ENCODE measurements around the gene TLL1.

The TLL1 gene

DNA sequence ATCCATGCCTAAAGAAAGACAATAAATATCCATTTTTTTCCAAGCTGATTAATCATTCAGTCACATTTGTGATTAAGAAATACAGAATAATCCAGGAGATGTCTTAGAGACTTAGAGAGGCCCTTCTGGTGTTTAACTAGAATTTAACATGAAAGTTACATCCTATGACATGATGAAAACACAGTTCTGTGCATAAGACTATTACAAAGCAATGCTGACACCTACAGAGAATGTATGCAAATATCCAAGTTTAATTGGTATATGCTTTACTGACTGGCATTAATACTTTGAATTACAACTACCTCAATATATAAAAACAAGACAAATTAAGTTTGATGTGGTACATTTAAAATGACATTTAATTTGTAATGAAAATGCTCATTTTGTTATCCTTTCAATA is 17.8 kb upstream of the TLL1 start:
- DNase-seq (ENCODE audit: extremely low spot score) = no peak
- TF ChIP-seq FOXM1 (IDR thresholded peaks at IDR 0.05; ENCODE audit: borderline replicate concordance) = no peak
- TF ChIP-seq LEF1 (IDR thresholded peaks at IDR 0.05; ENCODE audit: borderline replicate concordance) = no peak
- no peak for TF ChIP-seq CTBP1 (IDR thresholded peaks at IDR 0.05; ENCODE audit: borderline replicate concordance)
- TF ChIP-seq ARNT (IDR thresholded peaks at IDR 0.05) = no peak
- no peak for TF ChIP-seq FOXK2 (IDR thresholded peaks at IDR 0.05)
- no peak for TF ChIP-seq ELF4 (IDR thresholded peaks at IDR 0.05)
- TF ChIP-seq TARDBP (IDR thresholded peaks at IDR 0.05) = no peak
- TF ChIP-seq FOXA1 (IDR thresholded peaks at IDR 0.05) = no peak
- no peak for TF ChIP-seq NFRKB (IDR thresholded peaks at IDR 0.05)
- TF ChIP-seq BHLHE40 (IDR thresholded peaks at IDR 0.05; ENCODE audit: borderline replicate concordance) = no peak
- no peak for TF ChIP-seq ZNF384 (IDR thresholded peaks at IDR 0.05)
- TF ChIP-seq SUZ12 (IDR thresholded peaks at IDR 0.05) = no peak
- TF ChIP-seq, protein P1, sequence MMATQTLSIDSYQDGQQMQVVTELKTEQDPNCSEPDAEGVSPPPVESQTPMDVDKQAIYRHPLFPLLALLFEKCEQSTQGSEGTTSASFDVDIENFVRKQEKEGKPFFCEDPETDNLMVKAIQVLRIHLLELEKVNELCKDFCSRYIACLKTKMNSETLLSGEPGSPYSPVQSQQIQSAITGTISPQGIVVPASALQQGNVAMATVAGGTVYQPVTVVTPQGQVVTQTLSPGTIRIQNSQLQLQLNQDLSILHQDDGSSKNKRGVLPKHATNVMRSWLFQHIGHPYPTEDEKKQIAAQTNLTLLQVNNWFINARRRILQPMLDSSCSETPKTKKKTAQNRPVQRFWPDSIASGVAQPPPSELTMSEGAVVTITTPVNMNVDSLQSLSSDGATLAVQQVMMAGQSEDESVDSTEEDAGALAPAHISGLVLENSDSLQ (IDR thresholded peaks at IDR 0.05) = no peak
- no peak for TF ChIP-seq L3MBTL2 (conservative IDR thresholded peaks at IDR 0.05)
- ChIA-PET CTCF (no interaction called here), POLR2A (no interaction called here)

DNA sequence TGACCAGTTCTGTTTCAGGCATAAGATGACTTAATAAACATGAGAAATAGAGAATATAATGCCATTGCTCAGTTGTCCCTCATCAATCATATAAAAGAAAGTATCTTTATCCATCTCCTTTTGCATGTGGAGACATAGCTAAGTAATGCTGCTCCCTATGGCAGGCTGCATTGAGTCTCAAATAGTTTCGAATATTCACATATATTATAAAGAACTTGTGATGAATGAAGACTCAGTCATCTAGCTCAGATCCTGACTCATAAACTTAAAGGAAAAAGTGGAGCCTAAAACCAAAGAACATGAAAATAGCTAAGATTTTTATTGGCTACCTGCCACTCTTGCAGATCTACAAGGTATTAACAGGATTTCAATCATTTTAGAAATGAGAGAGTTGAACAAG is 11.7 kb upstream of the TLL1 start:
- no peak for DNase-seq (ENCODE audit: extremely low spot score)
- ChIA-PET CTCF (no interaction called here), POLR2A (no interaction called here)
- TF ChIP-seq SUZ12 (IDR thresholded peaks at IDR 0.05) (no peak), BHLHE40 (IDR thresholded peaks at IDR 0.05; ENCODE audit: borderline replicate concordance) (no peak)

DNA sequence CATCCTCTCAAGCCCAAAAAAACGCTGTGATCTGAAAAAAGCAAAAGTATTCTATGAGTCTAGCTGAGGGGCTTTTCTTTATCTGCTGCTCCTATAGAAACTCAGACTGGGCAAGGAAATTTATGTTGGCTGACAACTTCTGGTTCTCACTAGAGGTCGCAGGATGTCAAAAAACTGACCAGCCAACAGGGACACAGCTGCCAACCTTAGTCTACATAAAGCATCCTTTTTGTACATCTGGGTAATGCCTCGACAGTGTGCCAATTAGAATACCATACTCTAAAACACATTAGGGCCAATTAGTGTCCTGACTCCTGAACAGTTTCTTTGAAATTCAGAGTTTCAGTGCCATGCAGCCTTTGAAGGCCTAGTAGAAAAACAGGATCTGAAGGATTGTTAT is 8.8 kb upstream of the TLL1 start:
- POLR2A ChIA-PET = no interaction called here
- TF ChIP-seq L3MBTL2 (conservative IDR thresholded peaks at IDR 0.05) = no peak
- TF ChIP-seq BHLHE40 (IDR thresholded peaks at IDR 0.05; ENCODE audit: borderline replicate concordance) = no peak
- TF ChIP-seq CTBP1 (IDR thresholded peaks at IDR 0.05; ENCODE audit: borderline replicate concordance) = no peak
- no peak for TF ChIP-seq ELF4 (IDR thresholded peaks at IDR 0.05)
- TF ChIP-seq FOXA1 (IDR thresholded peaks at IDR 0.05) = no peak
- TF ChIP-seq FOXM1 (IDR thresholded peaks at IDR 0.05; ENCODE audit: borderline replicate concordance) = no peak
- no peak for TF ChIP-seq ZNF384 (IDR thresholded peaks at IDR 0.05)
- no peak for TF ChIP-seq SP1 (IDR thresholded peaks at IDR 0.05)
- no peak for TF ChIP-seq NFRKB (IDR thresholded peaks at IDR 0.05)
- TF ChIP-seq SUZ12 (IDR thresholded peaks at IDR 0.05) = no peak
- TF ChIP-seq FOXK2 (IDR thresholded peaks at IDR 0.05) = no peak
- no peak for TF ChIP-seq LEF1 (IDR thresholded peaks at IDR 0.05; ENCODE audit: borderline replicate concordance)
- TF ChIP-seq HDGF (IDR thresholded peaks at IDR 0.05; ENCODE audit: borderline replicate concordance) = no peak
- CTCF ChIA-PET = no interaction called here
- no peak for DNase-seq (ENCODE audit: extremely low spot score)

DNA sequence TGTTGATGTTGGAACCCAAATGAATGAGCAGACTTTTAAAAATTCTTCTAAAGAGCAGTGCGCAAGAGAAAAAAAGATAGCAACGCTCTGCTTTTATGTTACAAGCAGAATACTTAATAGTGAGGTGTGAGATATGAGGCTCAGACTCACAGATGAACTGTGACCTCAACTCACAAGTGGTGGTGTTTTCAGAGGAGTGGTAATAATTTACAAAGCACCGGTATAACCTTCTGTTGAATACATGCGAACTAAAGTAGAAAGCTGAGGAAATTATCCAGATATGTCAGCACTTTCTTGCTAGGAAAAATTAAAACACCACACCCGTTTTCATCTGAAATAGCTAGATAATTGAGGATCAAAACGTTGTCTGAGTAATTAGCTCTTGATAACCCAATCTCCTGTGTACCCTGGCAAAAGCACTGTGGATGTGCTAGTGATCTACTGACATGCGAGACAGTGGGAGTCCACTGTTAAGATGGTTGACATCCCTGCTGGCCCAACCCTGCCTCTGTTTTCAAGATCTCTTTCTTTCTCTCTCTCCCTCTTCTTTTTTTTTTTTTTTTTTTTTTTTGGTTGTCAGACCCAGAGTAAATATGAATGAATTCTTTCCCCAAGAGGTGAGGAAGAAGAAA is 6.9 kb upstream of the TLL1 start:
- TF ChIP-seq ZNF384 (IDR thresholded peaks at IDR 0.05) = 0 out of 2 replicates have a peak, but pooled peaks have one; percentile 13
- TF ChIP-seq NFRKB (IDR thresholded peaks at IDR 0.05) = no peak
- ChIA-PET POLR2A (no interaction called here), CTCF (no interaction called here)
- DNase-seq (ENCODE audit: extremely low spot score) = no peak

DNA sequence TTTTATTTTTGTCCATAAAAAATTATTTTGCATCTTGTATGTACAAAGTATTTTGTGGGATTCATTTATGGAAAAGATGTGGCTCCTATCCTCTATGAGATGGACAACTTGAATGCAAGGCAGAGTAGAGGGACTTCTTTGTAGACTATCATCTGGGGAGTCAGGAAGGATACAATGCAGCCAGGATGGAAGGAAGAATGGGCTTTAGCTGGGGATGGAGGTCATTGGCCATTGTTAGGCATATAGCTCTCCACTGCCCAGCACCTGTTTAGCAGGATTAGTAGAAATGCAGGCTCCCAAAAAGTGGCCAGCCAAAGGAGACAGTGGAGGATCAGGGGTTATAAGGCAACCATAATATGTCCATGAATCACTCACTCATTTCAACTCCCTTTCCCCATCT is 5.1 kb upstream of the TLL1 start:
- POLR2A ChIA-PET = no interaction called here
- CTCF ChIA-PET = no interaction called here
- TF ChIP-seq FOXA1 (IDR thresholded peaks at IDR 0.05) (no peak), SUZ12 (IDR thresholded peaks at IDR 0.05) (no peak), TARDBP (IDR thresholded peaks at IDR 0.05) (no peak), ZNF384 (IDR thresholded peaks at IDR 0.05) (no peak), HDGF (IDR thresholded peaks at IDR 0.05; ENCODE audit: borderline replicate concordance) (no peak)
- TF ChIP-seq, protein P1 (IDR thresholded peaks at IDR 0.05) = no peak
- no peak for DNase-seq (ENCODE audit: extremely low spot score)

DNA sequence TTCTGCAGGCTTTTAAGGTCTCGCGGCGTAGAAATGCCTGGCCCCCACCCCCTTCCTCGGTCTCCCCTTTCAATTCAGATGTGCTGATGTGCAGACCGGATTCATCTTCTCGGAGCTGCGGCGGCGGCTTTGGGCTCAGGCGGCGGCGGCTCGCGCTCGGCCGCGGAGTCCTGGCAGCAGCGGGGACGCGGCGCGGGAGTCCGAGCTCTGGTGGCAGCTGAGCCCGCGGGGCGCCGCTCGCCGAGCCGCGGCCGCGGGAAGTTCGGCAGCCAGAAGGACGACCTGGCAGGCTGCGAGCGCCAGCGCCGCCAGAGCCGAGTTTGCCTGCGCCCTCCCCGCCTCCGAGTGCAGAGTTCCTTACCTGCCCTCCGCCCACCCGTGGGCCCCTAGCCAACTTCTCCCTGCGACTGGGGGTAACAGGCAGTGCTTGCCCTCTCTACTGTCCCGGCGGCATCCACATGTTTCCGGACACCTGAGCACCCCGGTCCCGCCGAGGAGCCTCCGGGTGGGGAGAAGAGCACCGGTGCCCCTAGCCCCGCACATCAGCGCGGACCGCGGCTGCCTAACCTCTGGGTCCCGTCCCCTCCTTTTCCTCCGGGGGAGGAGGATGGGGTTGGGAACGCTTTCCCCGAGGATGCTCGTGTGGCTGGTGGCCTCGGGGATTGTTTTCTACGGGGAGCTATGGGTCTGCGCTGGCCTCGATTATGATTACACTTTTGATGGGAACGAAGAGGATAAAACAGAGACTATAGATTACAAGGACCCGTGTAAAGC is 448 bp downstream of the TLL1 start:
- TF ChIP-seq NFRKB (IDR thresholded peaks at IDR 0.05) (no peak), L3MBTL2 (conservative IDR thresholded peaks at IDR 0.05) (peak; percentile 27; the same call in 1 of the 2 replicates)
- POLR2A ChIA-PET = interaction anchor here (1.4 kb wide), 1 partner anchor 41 kb away, joined by 3 read pairs; no protein-coding TSS in a partner anchor
- CTCF ChIA-PET = no interaction called here
- peak; percentile 60 for DNase-seq (ENCODE audit: extremely low spot score)

DNA sequence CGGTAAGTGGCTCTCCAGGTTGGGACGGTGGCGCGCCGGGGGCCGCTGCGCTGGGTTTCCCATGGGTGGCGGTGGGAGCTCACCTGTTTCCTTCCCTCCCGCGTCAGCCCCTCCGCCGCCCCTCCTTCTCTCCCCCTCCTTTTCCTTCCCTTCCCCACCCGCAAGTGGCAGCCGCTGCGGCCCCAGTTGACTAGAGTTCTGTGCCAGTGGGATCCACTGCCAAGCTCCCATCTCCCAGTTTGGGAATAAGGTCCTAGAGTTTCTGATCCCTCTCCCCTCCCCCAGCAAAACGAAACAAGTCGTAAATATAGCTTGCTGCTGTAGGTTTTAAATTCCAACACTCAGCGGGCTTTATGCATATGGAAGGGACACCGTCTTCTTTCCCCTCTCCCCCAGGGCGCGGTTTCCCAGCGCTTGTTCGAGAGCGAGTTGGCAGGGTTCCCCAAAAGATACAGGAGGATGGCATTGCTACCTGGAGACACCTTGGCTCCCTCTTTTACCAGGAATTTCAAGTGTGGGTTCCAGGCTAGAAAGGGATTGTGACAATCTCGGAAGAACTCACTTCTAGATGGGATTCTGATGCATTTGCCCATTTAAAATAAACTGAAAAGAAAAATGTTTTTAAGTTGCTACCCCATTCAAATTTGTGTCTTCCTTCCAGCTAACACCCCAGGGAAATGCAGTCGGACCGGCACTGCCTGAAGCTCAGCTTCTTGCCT is 1.2 kb downstream of the TLL1 start:
- peak; percentile 22 for DNase-seq (ENCODE audit: extremely low spot score)
- ChIA-PET POLR2A (no interaction called here), CTCF (no interaction called here)
- no peak for TF ChIP-seq FOXK2 (IDR thresholded peaks at IDR 0.05)
- no peak for TF ChIP-seq CTBP1 (IDR thresholded peaks at IDR 0.05; ENCODE audit: borderline replicate concordance)
- TF ChIP-seq, protein P1 (IDR thresholded peaks at IDR 0.05) = no peak
- TF ChIP-seq BHLHE40 (IDR thresholded peaks at IDR 0.05; ENCODE audit: borderline replicate concordance) = no peak
- TF ChIP-seq SP1 (IDR thresholded peaks at IDR 0.05) = no peak
- TF ChIP-seq ELF4 (IDR thresholded peaks at IDR 0.05) = no peak
- no peak for TF ChIP-seq ZNF384 (IDR thresholded peaks at IDR 0.05)
- TF ChIP-seq SUZ12 (IDR thresholded peaks at IDR 0.05) = no peak
- TF ChIP-seq NFRKB (IDR thresholded peaks at IDR 0.05) = no peak
- no peak for TF ChIP-seq TARDBP (IDR thresholded peaks at IDR 0.05)
- no peak for TF ChIP-seq FOXM1 (IDR thresholded peaks at IDR 0.05; ENCODE audit: borderline replicate concordance)
- TF ChIP-seq L3MBTL2 (conservative IDR thresholded peaks at IDR 0.05) = no peak
- TF ChIP-seq LEF1 (IDR thresholded peaks at IDR 0.05; ENCODE audit: borderline replicate concordance) = no peak
- no peak for TF ChIP-seq HDGF (IDR thresholded peaks at IDR 0.05; ENCODE audit: borderline replicate concordance)
- no peak for TF ChIP-seq ARNT (IDR thresholded peaks at IDR 0.05)
- no peak for TF ChIP-seq FOXA1 (IDR thresholded peaks at IDR 0.05)
